AG04450 (cell line): ENCODE results near the gene GPD1. TPM values are rescaled to one million over a fixed set of nuclear protein-coding genes. Genes with fewer than 3 reads are reported as not detected.

Source experiments
- CTCF ChIA-PET: fragments of 300-600, 350-600 bp; formaldehyde crosslinking; extraction: SDS; loops from one replicate; lab custom pipeline; 2022; ENCODE audit warnings: antibody characterized with exemption, inconsistent platforms; lab: Charles Lee
- POLR2A ChIA-PET: fragments of 350-600 bp; formaldehyde crosslinking; extraction: SDS; loops from one replicate; lab custom pipeline; 2021; ENCODE audit warnings: antibody characterized with exemption, inconsistent platforms; lab: Yijun Ruan, JAX
- DNase-seq: peaks from one replicate; pipeline ENCODE4 v3.0.0-alpha.2; 2011; ENCODE audit warnings: low read depth, low spot score
- H3K27ac ChIP-seq: one replicate; pipeline ENCODE4 v1.5.1; 2012; ENCODE audit warnings: low read depth, low read length, control low read depth
- H3K27me3 ChIP-seq: one replicate; pipeline ENCODE4 v1.6.0; 2012; ENCODE audit warnings: low read length; ENCODE audit not compliant: control insufficient read depth, insufficient read depth
- H3K4me3 ChIP-seq: 2 replicates; pipeline ENCODE4 v1.5.1; 2011; ENCODE audit warnings: mild to moderate bottlenecking, low read depth, low read length, control low read depth
- H3K9me3 ChIP-seq: 2 replicates; pipeline ENCODE4 v1.5.1; 2012; ENCODE audit warnings: low read length; ENCODE audit not compliant: control insufficient read depth, insufficient read depth
- CTCF ChIP-seq: IDR thresholded peaks from 2 replicates; pipeline ENCODE4 v1.5.1; 2011; ENCODE audit warnings: low read depth, low read length, control low read depth, inconsistent platforms
- polyA plus RNA-seq: library from polyadenylated mRNA; depleted of rRNA; stranded (reverse); fragments of >200 nt; gene quantifications from 2 replicates; pipeline ENCODE4 v1.2.3, GENCODE V29; 2011

GPD1 gene
- polyA plus RNA-seq, 1 experiment: 0.04 TPM

GRCh38 chr12:50111693-50112455 is 8.1 kb downstream of the GPD1 start, which contains the start of gene COX14:
COX14 (plus strand) TSS chr12:50112236; CDS start chr12:50120044, 7,808 bp downstream.
- Histone ChIP-seq H3K9me3 (no peaks in the 10 kb centered on the region; the same call in 1 of the 2 replicates), H3K27ac (peak within 1 kb of the TSS; percentile 96), H3K4me3 (peak within 1 kb of the TSS; percentile 99), H3K27me3 (no peaks in the 10 kb centered on the region)
- POLR2A ChIA-PET: interaction anchor here (0.5 to 3.4 kb wide), 20 partner anchors 8 to 416 kb away, joined by 3 to 33 read pairs (median 4); partner anchors contain the start of genes CERS5, GPD1, LIMA1 and SMARCD1
- TF ChIP-seq CTCF: peak; percentile 92
- peak; percentile 99 for DNase-seq
- CTCF ChIA-PET: interaction anchor here (0.6 to 4.6 kb wide), 50 partner anchors 8 to 293 kb away, joined by 3 to 46 read pairs (median 4); partner anchors contain the start of genes CERS5, GPD1 and SMARCD1

DNA sequence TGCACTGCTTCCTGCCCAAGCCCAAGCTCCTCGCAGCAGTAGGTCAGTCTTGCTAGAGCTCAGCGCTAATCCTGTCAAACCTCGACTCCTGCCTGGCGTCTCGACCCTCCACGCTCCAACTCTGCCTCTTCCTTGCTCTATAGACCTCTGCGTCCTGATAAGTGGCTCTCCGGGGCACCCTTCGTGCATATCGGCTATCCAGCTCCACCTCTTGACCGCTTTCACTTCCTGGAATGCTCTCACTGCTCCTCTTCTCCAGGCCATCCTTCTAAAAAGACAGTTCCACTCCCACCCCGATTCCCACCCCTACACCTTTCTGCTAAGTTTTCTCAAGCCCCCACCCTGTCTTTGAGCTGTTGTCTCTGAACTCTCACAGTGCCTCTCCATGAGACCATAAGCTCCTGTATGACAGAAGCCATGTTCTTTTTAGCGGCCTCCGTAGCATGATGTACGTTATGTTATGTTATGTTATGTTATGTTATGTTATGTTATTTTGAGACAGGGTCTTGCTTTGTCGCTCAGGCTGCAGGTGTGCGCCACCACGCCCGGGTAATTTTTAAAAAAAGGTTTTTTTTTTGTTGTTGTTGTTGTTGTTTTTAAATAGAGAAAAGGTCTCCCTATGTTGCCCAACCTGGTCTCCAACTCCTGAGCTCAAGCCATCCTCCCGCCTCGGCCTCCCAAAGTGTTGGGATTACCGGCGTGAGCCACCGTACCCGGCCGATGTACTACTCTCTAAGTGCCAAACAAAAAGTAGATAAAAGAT is 8.8 kb downstream of the GPD1 start:
- Histone ChIP-seq H3K27ac (peak overlapping the region; percentile 96), H3K9me3 (no peaks in the 10 kb centered on the region; the same call in 1 of the 2 replicates), H3K4me3 (peak overlapping the region; percentile 99), H3K27me3 (no peaks in the 10 kb centered on the region)
- no peak for TF ChIP-seq CTCF
- ChIA-PET CTCF (interaction anchor here (0.7 to 4.0 kb wide), 28 partner anchors 7 to 291 kb away, joined by 3 to 46 read pairs (median 5); partner anchors contain the start of genes GPD1 and SMARCD1), POLR2A (interaction anchor here (0.6 to 3.4 kb wide), 15 partner anchors 8 to 137 kb away, joined by 3 to 33 read pairs (median 5); partner anchors contain the start of genes CERS5, GPD1 and SMARCD1)
- no peak for DNase-seq

DNA sequence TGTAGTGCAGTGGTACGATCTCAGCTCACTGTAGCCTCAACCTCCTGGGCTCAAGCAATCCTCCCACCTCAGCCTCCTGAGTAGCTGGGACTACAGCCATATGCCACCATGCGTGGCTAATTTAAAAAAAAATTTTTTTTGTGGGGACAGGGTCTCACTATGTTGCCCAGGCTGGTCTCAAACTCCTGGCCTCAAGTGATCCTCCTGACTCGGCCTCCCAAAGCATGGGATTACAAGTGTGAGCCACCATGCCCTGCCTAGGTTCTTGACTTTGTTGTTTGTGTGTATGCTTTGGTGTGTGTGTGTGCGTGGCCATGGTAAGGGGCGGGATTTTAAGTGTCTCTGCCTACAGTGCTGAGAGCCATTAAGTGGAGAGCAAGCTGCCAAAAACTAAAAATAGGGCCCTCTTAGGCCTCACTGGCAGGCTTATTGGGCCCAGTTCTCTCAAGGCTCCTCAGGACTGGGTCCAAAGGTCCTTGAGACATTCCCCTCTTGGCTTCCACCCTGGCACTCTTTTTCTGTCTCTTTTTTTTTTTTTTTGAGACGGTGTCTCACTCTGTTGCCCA is 13.3 kb downstream of the GPD1 start:
- no peak for DNase-seq
- no peak overlapping the region for H3K27ac ChIP-seq
- TF ChIP-seq CTCF: no peak
- no peaks in the 10 kb centered on the region; the same call in none of the 2 replicates for H3K9me3 ChIP-seq
- ChIA-PET POLR2A (no interaction called here), CTCF (interaction anchor here (0.6 kb wide), 1 partner anchor 18 kb away, joined by 4 read pairs; no protein-coding TSS in a partner anchor)
- H3K4me3 ChIP-seq: no peak overlapping the region
- H3K27me3 ChIP-seq: no peaks in the 10 kb centered on the region

GRCh38 chr12:50119387-50119786 is 15.6 kb downstream of the GPD1 start:
- POLR2A ChIA-PET: interaction anchor here (0.5 kb wide), 1 partner anchor 35 kb away, joined by 4 read pairs; no protein-coding TSS in a partner anchor

More at GRCh38 chr12:50119387-50119786, 15.6 kb downstream of the GPD1 start:
- no peak overlapping the region for H3K4me3 ChIP-seq
- H3K27me3 ChIP-seq: no peaks in the 10 kb centered on the region
- no peak overlapping the region for H3K27ac ChIP-seq
- no peaks in the 10 kb centered on the region; the same call in 1 of the 2 replicates for H3K9me3 ChIP-seq
- no peak for TF ChIP-seq CTCF
- CTCF ChIA-PET: interaction anchor here (0.6 to 1.2 kb wide), 2 partner anchors 10 to 57 kb away, joined by 3 to 4 read pairs; no protein-coding TSS in a partner anchor
- no peak for DNase-seq
